Lower leg skin (tissue), 4 donors: ENCODE data around the gene AGR3. TPM values are rescaled to one million over a fixed set of nuclear protein-coding genes. Genes with fewer than 3 reads are reported as not detected.

ENCODE experiments used
- DNase-seq, 2 donors: peaks; one replicate each; pipeline ENCODE4 v3.0.0-alpha.2; 2019; ENCODE audit warnings: low spot score in 2 of 2
- H3K4me3 ChIP-seq: fragments of 200-600 bp; sonication (generic); 2 replicates; pipeline ENCODE4 v1.5.1; 2017; ENCODE audit warnings: mild to moderate bottlenecking, low read depth; ENCODE audit not compliant: poor library complexity, severe bottlenecking
- CTCF ChIP-seq, 3 donors: fragments of 450-650 bp; IDR thresholded peaks; one replicate each; pipeline ENCODE4 v1.5.1; 2016; ENCODE audit warnings: antibody characterized with exemption in 3 of 3, mild to moderate bottlenecking in 3 of 3, moderate library complexity in 2 of 3
- POLR2A ChIP-seq, 2 donors: fragments of 450-650 bp; IDR thresholded peaks; one replicate each; pipeline ENCODE4 v1.6.1; 2016 to 2017; ENCODE audit warnings: antibody characterized with exemption in 2 of 2, mild to moderate bottlenecking in 1 of 2, moderate library complexity in 1 of 2
- WGBS, 2 donors: methylation state at CpG; one replicate each; pipeline ENCODE4 v1.1.5; 2018; 5-methylcytosine and 5-hydroxymethylcytosine counted together
- intact Hi-C: fragments of 100-400 bp; cut with DNase I; formaldehyde crosslinking; loops from one replicate; pipeline ENCODE4 v1.15.0; 2023; ENCODE audit warnings: low total_unique reads
- total RNA-seq, 4 donors: library from RNA; depleted of rRNA; stranded (reverse); fragments of >200 nt; gene quantifications; one replicate each; pipeline ENCODE4 v1.1.0, GENCODE V29; 2016

Gene AGR3
- total RNA-seq, 4 donors from 2014 or later, result 2.0 to 2.2 TPM; not detected in 2

- WGBS, 2 donors, result 42 to 69% methylated on average over 2 of the region's 2 CpGs
- no peak overlapping the region for H3K4me3 ChIP-seq
- TF ChIP-seq POLR2A (IDR thresholded peaks at IDR 0.05), result no peak
- TF ChIP-seq CTCF (IDR thresholded peaks at IDR 0.05), result no peak
- intact Hi-C loops, result no loop called here
- DNase-seq, result no peak
Observed at GRCh38 chr7:16816824-16817223, 65.0 kb downstream of the AGR3 start.

- intact Hi-C loops, result no loop called here
- TF ChIP-seq POLR2A (IDR thresholded peaks at IDR 0.05), result no peak
- no peak for TF ChIP-seq CTCF (IDR thresholded peaks at IDR 0.05)
- WGBS, 2 donors, result 75 to 77% methylated on average over 2 of the region's 2 CpGs
- no peak for DNase-seq
- H3K4me3 ChIP-seq, result no peak overlapping the region
Observed at GRCh38 chr7:16815001-16815400, 66.8 kb downstream of the AGR3 start.

- intact Hi-C loops, result no loop called here
- DNase-seq, result no peak
- WGBS, 2 donors, result 61% methylated on average over 3 of the region's 3 CpGs
- TF ChIP-seq CTCF (IDR thresholded peaks at IDR 0.05), result no peak
- no peak overlapping the region for H3K4me3 ChIP-seq
Observed at GRCh38 chr7:16813232-16813616, 68.6 kb downstream of the AGR3 start.

- no peak overlapping the region for H3K4me3 ChIP-seq
- no peak for DNase-seq
- intact Hi-C loops, result no loop called here
- 77 to 78% methylated on average over 4 of the region's 4 CpGs for WGBS, 2 donors
- TF ChIP-seq CTCF (IDR thresholded peaks at IDR 0.05) (no peak), POLR2A (IDR thresholded peaks at IDR 0.05) (no peak)
Observed at GRCh38 chr7:16812542-16813231, 69.1 kb downstream of the AGR3 start.

GRCh38 chr7:16811551-16811950, 70.2 kb downstream of the AGR3 start:
- intact Hi-C loops, result no loop called here
- 72 to 76% methylated on average over 2 of the region's 2 CpGs for WGBS, 2 donors

More at GRCh38 chr7:16811551-16811950, 70.2 kb downstream of the AGR3 start:
- H3K4me3 ChIP-seq, result no peak overlapping the region
- no peak for DNase-seq
- TF ChIP-seq CTCF (IDR thresholded peaks at IDR 0.05) (no peak), POLR2A (IDR thresholded peaks at IDR 0.05) (no peak)
